Measurements from ENCODE around the gene NPPA. TPM values are rescaled to one million over a fixed set of nuclear protein-coding genes. Genes with fewer than 3 reads are reported as not detected.

Gene NPPA
- total RNA-seq, 1 donor from 2014 or later: not detected

DNA sequence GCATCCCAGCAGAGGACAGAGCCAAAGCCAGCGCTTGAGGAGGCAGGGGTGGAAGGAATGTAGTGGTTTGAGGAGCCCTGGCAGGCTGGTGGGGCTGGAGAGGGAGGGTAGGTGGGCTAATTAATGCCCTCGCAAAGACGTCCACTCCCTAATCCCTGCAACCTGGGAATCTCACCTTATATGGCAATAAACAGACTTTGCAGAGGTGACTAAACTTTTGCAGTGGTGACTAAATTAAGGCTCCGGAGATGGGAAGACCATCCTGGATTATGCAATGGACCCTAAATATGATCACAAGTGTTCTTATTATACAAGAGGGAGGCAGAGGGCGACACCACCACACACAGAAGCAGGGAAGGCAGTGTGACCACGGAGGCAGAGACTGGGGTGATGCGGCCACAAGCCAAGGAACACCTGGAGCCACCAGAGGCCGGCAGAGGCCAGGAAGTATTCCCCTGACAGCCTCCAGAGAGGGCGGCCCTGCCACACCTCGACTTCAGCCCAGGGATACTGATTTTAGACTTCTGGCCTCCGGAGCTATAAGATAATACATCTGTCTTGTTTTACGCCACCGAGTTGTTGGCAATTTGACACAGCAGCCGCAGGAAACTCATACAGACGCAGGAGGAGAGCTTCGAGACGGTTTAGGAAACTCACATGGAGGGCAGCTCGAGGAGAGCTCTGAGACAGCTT lies 34.3 kb upstream of the NPPA start:
- H3K4me1 Mint-ChIP-seq: peaks cover 11% of the 10 kb centered on the region
- Histone ChIP-seq H3K4me2 (no peak overlapping the region), H3K27me3 (no peaks in the 10 kb centered on the region), H3K27ac (no peak overlapping the region), H3K9me3 (ENCODE audit: low read depth) (no peaks in the 10 kb centered on the region), H3K4me3 (no peak overlapping the region), H3K79me2 (ENCODE audit: low read depth) (no peaks in the 10 kb centered on the region), H3K36me3 (no peaks in the 10 kb centered on the region), H3F3A (ENCODE audit: low read depth) (no peaks in the 10 kb centered on the region), H4K20me1 (ENCODE audit: low read depth) (no peaks in the 10 kb centered on the region), H3K4me1 (no peaks in the 10 kb centered on the region), H3K9ac (no peak overlapping the region), H2AFZ (replicated peaks) (no peak overlapping the region)
- H3K36me3 Mint-ChIP-seq: no peaks in the 10 kb centered on the region
- DNase-seq (ENCODE audit: low spot score): no peak
- TF ChIP-seq EZH2phosphoT487 (IDR thresholded peaks at IDR 0.05) (no peak), EZH2 (IDR thresholded peaks at IDR 0.05) (no peak)
- TF ChIP-seq, protein P1, sequence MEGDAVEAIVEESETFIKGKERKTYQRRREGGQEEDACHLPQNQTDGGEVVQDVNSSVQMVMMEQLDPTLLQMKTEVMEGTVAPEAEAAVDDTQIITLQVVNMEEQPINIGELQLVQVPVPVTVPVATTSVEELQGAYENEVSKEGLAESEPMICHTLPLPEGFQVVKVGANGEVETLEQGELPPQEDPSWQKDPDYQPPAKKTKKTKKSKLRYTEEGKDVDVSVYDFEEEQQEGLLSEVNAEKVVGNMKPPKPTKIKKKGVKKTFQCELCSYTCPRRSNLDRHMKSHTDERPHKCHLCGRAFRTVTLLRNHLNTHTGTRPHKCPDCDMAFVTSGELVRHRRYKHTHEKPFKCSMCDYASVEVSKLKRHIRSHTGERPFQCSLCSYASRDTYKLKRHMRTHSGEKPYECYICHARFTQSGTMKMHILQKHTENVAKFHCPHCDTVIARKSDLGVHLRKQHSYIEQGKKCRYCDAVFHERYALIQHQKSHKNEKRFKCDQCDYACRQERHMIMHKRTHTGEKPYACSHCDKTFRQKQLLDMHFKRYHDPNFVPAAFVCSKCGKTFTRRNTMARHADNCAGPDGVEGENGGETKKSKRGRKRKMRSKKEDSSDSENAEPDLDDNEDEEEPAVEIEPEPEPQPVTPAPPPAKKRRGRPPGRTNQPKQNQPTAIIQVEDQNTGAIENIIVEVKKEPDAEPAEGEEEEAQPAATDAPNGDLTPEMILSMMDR (IDR thresholded peaks at IDR 0.05): no peak
- no peaks in the 10 kb centered on the region for H3K9me3 Mint-ChIP-seq
- no peak overlapping the region for H3K4me3 Mint-ChIP-seq
- H3K27ac Mint-ChIP-seq: no peak overlapping the region
- peaks cover 8% of the 10 kb centered on the region for H3K27me3 Mint-ChIP-seq (ENCODE audit: insufficient read depth, low read depth)

- no peak overlapping the region for H3K27ac Mint-ChIP-seq
- no peak overlapping the region for H3K27ac ChIP-seq
These were observed 33.5 kb upstream of the NPPA start for GRCh38 chr1:11880911-11881748.

GRCh38 chr1:11880181-11880575 lies 32.6 kb upstream of the NPPA start:
- peaks cover 11% of the 10 kb centered on the region for H3K27me3 Mint-ChIP-seq (ENCODE audit: insufficient read depth, low read depth)
- Histone ChIP-seq H3K9ac (no peak overlapping the region), H4K20me1 (ENCODE audit: low read depth) (no peaks in the 10 kb centered on the region), H3K27ac (no peak overlapping the region), H3K4me1 (no peaks in the 10 kb centered on the region), H2AFZ (replicated peaks) (no peak overlapping the region), H3K4me2 (no peak overlapping the region), H3K9me3 (ENCODE audit: low read depth) (no peaks in the 10 kb centered on the region), H3F3A (ENCODE audit: low read depth) (no peaks in the 10 kb centered on the region), H3K36me3 (no peaks in the 10 kb centered on the region), H3K27me3 (no peaks in the 10 kb centered on the region), H3K79me2 (ENCODE audit: low read depth) (no peaks in the 10 kb centered on the region), H3K4me3 (no peak overlapping the region)
- H3K4me3 Mint-ChIP-seq: no peak overlapping the region
- H3K27ac Mint-ChIP-seq: no peak overlapping the region
- no peaks in the 10 kb centered on the region for H3K9me3 Mint-ChIP-seq
- no peak for DNase-seq (ENCODE audit: low spot score)
- no peaks in the 10 kb centered on the region for H3K36me3 Mint-ChIP-seq
- peaks cover 11% of the 10 kb centered on the region for H3K4me1 Mint-ChIP-seq
- TF ChIP-seq, protein P1 (IDR thresholded peaks at IDR 0.05): no peak
- TF ChIP-seq EZH2phosphoT487 (IDR thresholded peaks at IDR 0.05): no peak
- TF ChIP-seq EZH2 (IDR thresholded peaks at IDR 0.05): no peak

More at GRCh38 chr1:11880911-11881748, 33.5 kb upstream of the NPPA start:
- Mint-ChIP-seq H3K27me3 (ENCODE audit: insufficient read depth, low read depth) (peaks cover 8% of the 10 kb centered on the region), H3K9me3 (no peaks in the 10 kb centered on the region), H3K36me3 (no peaks in the 10 kb centered on the region), H3K4me3 (no peak overlapping the region), H3K4me1 (peaks cover 11% of the 10 kb centered on the region)
- H3K36me3 ChIP-seq: no peaks in the 10 kb centered on the region
- no peaks in the 10 kb centered on the region for H3K27me3 ChIP-seq
- H3K4me2 ChIP-seq: no peak overlapping the region
- no peak overlapping the region for H3K9ac ChIP-seq
- no peak overlapping the region for H3K4me3 ChIP-seq
- no peaks in the 10 kb centered on the region for H3K79me2 ChIP-seq (ENCODE audit: low read depth)
- no peak overlapping the region for H2AFZ ChIP-seq (replicated peaks)
- no peaks in the 10 kb centered on the region for H4K20me1 ChIP-seq (ENCODE audit: low read depth)
- DNase-seq (ENCODE audit: low spot score): no peak
- no peaks in the 10 kb centered on the region for H3K9me3 ChIP-seq (ENCODE audit: low read depth)
- no peaks in the 10 kb centered on the region for H3K4me1 ChIP-seq
- TF ChIP-seq EZH2phosphoT487 (IDR thresholded peaks at IDR 0.05): no peak
- TF ChIP-seq, protein P1 (IDR thresholded peaks at IDR 0.05): no peak
- no peak for TF ChIP-seq EZH2 (IDR thresholded peaks at IDR 0.05)
- no peaks in the 10 kb centered on the region for H3F3A ChIP-seq (ENCODE audit: low read depth)
